ENCODE measurements around the gene LIAS. TPM values are rescaled to one million over a fixed set of nuclear protein-coding genes. Genes with fewer than 3 reads are reported as not detected.

The LIAS gene
- total RNA-seq, 2 experiments from 2014 or later, result 35.8 to 42.5 TPM

DNA sequence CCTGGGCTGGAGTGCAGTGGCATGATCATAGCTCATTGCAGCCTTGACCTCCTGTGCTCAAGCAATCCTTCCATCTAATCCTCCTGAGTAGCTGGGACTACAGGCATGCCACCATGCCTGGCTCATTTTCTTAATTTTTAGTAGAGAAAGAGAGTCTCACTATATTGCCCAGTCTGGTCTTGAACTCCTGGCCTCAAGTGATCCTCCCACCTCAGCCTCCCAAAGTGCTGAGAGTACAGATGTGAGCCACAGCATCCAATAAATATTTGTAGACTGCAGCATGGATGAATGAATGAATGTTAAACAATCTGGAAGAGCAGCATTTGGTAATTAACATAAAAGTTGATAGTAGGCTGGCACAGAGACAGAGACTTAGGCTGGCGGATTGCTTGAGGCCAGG is 32.1 kb upstream of the LIAS start:
- TF ChIP-seq, protein P1, sequence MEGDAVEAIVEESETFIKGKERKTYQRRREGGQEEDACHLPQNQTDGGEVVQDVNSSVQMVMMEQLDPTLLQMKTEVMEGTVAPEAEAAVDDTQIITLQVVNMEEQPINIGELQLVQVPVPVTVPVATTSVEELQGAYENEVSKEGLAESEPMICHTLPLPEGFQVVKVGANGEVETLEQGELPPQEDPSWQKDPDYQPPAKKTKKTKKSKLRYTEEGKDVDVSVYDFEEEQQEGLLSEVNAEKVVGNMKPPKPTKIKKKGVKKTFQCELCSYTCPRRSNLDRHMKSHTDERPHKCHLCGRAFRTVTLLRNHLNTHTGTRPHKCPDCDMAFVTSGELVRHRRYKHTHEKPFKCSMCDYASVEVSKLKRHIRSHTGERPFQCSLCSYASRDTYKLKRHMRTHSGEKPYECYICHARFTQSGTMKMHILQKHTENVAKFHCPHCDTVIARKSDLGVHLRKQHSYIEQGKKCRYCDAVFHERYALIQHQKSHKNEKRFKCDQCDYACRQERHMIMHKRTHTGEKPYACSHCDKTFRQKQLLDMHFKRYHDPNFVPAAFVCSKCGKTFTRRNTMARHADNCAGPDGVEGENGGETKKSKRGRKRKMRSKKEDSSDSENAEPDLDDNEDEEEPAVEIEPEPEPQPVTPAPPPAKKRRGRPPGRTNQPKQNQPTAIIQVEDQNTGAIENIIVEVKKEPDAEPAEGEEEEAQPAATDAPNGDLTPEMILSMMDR (IDR thresholded peaks at IDR 0.05), result no peak

DNA sequence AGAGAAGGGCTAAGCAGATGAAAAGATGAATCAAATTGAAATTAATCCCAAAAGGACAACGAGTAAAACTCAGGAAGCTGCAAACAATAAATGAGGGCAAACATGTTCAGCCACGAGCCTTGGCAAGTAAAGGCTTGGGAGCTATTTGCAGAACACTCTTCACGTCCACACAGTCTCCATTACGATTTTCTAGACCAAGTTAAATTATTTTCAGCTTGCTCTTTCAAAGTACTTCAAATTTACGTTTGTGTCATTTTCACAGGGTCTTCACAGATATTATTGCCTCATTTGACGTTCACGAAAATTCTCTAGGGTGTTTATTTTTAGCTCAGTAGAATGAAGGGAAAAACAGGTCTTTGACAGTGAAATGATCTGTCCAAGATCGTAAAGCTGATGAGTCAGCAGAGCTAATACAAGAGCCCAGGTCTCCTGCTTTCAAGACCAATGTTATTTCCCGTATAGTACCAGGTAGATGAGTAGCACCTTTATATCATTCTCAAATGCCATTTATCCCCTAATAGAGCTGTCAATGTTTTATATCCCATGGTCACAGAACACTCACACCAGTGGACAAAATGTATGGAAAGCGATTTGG is 31.2 kb upstream of the LIAS start:
- no peaks in the 10 kb centered on the region for H3K4me1 Mint-ChIP-seq (ENCODE audit: low read depth)
- ChIA-PET CTCF (interaction anchor here (0.6 to 1.5 kb wide), 3 partner anchors 13 to 628 kb away, joined by 3 to 4 read pairs (median 3); no protein-coding TSS in a partner anchor), POLR2A (no interaction called here)
- intact Hi-C loops (cut with micrococcal nuclease), result no loop called here
- H3K27ac Mint-ChIP-seq, result no peak overlapping the region
- no peaks in the 10 kb centered on the region for H3K27me3 Mint-ChIP-seq
- H3K9me3 Mint-ChIP-seq, result no peaks in the 10 kb centered on the region
- H3K4me3 Mint-ChIP-seq, result no peak overlapping the region
- DNase-seq, result no peak
- no peak for ATAC-seq
- no peaks in the 10 kb centered on the region for H3K36me3 Mint-ChIP-seq (ENCODE audit: low read depth)
- TF ChIP-seq, protein P1 (IDR thresholded peaks at IDR 0.05), result no peak

More for the DNA sequence above, 32.1 kb upstream of the LIAS start:
- no peak for DNase-seq
- no peaks in the 10 kb centered on the region for H3K27me3 Mint-ChIP-seq
- no peaks in the 10 kb centered on the region for H3K4me1 Mint-ChIP-seq (ENCODE audit: low read depth)
- intact Hi-C loops (cut with micrococcal nuclease), result no loop called here
- CTCF ChIA-PET, result interaction anchor here (1.5 kb wide), 1 partner anchor 14 kb away, joined by 3 read pairs; no protein-coding TSS in a partner anchor
- H3K27ac Mint-ChIP-seq, result no peak overlapping the region
- POLR2A ChIA-PET, result no interaction called here
- H3K36me3 Mint-ChIP-seq (ENCODE audit: low read depth), result no peaks in the 10 kb centered on the region
- ATAC-seq, result no peak
- H3K9me3 Mint-ChIP-seq, result no peaks in the 10 kb centered on the region
- no peak overlapping the region for H3K4me3 Mint-ChIP-seq

DNA sequence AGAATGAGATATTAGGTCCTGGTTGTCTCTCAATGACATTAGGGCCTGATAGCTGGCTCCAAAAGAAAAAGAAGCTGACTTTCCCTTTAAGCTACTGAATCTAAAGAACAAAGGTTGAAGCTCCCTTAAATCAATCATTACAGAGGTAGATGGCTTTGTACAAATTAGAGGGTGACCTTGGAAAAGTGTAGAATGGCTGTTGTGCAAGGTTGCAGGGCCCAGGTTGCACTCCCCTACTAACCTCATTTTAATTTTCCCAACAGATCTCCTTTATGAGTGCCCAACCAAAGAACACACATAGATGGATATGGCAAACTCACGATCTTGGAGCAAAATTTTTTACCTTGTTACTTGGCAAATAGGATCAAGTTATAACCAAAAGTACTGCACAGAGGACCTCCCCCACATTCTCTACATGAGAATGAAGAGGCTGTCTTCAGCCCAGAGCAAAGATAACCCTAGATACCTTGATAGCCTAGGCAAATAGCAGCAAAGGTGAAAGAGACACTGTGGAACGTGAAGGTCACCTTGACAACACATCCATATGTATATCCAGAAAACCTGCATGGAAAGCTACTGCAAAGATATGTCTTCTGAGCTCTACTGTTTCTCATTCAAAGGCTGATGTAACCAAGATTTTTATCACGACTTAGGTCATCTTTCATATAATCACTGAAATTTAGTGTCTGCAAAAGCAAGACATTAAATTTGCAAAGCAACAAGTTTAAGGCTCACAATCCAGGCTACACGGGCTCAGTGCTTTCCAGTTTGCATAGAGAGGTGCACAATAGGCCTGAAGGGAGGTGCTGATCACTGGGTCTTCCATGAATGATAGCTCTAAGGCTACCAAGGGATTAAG is 29.2 kb upstream of the LIAS start:
- intact Hi-C loops (cut with micrococcal nuclease), result no loop called here
- no peaks in the 10 kb centered on the region for H3K4me1 Mint-ChIP-seq (ENCODE audit: low read depth)
- ChIA-PET POLR2A (no interaction called here), CTCF (interaction anchor here (1.0 to 1.2 kb wide), 2 partner anchors 40 to 109 kb away, joined by 3 to 4 read pairs; no protein-coding TSS in a partner anchor)
- TF ChIP-seq, protein P1 (IDR thresholded peaks at IDR 0.05), result no peak
- ATAC-seq (no peak), DNase-seq (no peak)
- H3K4me3 Mint-ChIP-seq, result no peak overlapping the region
- H3K27me3 Mint-ChIP-seq, result no peaks in the 10 kb centered on the region
- no peak overlapping the region for H3K27ac Mint-ChIP-seq
- H3K36me3 Mint-ChIP-seq (ENCODE audit: low read depth), result no peaks in the 10 kb centered on the region
- no peaks in the 10 kb centered on the region for H3K9me3 Mint-ChIP-seq

DNA sequence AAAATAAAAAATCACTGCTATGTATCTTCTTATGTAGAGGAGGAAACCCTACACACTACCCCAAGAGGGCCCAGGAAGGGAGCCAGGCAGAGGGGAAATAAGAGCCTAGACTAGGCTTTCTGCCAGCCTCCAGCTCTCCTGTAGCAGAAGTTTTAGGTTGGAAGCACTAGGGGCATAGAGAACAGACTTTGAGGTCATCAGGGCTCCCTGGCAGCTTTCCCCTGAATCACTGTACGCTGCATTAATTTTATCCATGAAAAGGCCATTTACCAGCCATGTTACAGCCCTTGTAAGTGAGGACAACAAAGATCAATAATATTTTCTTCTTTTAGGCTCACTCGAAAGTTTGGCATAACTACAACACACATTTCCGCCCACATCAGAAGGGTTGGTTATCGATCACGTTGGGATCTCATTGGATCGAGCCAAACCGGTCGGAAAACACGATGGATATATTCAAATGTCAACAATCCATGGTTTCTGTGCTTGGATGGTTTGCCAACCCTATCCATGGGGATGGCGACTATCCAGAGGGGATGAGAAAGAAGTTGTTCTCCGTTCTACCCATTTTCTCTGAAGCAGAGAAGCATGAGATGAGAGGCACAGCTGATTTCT is 24.9 kb upstream of the LIAS start:
- no peaks in the 10 kb centered on the region for H3K36me3 Mint-ChIP-seq (ENCODE audit: low read depth)
- no peak overlapping the region for H3K27ac Mint-ChIP-seq
- ATAC-seq (no peak), DNase-seq (no peak)
- POLR2A ChIA-PET, result interaction anchor here (1.3 kb wide), 1 partner anchor 25 kb away, joined by 3 read pairs; the partner anchor contains the start of genes LIAS and RPL9
- TF ChIP-seq, protein P1 (IDR thresholded peaks at IDR 0.05), result no peak
- no peaks in the 10 kb centered on the region for H3K9me3 Mint-ChIP-seq
- H3K27me3 Mint-ChIP-seq, result peaks cover 1% of the 10 kb centered on the region
- CTCF ChIA-PET, result no interaction called here
- intact Hi-C loops (cut with micrococcal nuclease), result no loop called here
- no peak overlapping the region for H3K4me3 Mint-ChIP-seq
- no peaks in the 10 kb centered on the region for H3K4me1 Mint-ChIP-seq (ENCODE audit: low read depth)
